IPS-15b (cell line): Measurements from ENCODE around the gene NPC1.
"Not testable (repeated sequence)": the region's sequence is repeated elsewhere in the genome, so short reads cannot be mapped to it uniquely, and the experiment has no call there.

Experiments used
- H3K27me3 ChIP-seq: one replicate; pipeline ENCODE4 v1.6.1; 2013; ENCODE audit warnings: low read length; ENCODE audit not compliant: control insufficient read depth, insufficient read depth
- H3K36me3 ChIP-seq: one replicate; pipeline ENCODE4 v1.6.1; 2013; ENCODE audit warnings: low read length; ENCODE audit not compliant: control insufficient read depth, insufficient read depth
- H3K4me1 ChIP-seq: one replicate; pipeline ENCODE4 v1.6.1; 2013; ENCODE audit warnings: mild to moderate bottlenecking, low read length; ENCODE audit not compliant: control insufficient read depth, insufficient read depth
- H3K4me3 ChIP-seq: one replicate; pipeline ENCODE4 v1.5.1; 2013; ENCODE audit warnings: low read depth, low read length
- H3K9ac ChIP-seq: one replicate; pipeline ENCODE4 v1.6.1; 2013; ENCODE audit warnings: low read depth, mild to moderate bottlenecking, low read length
- H3K9me3 ChIP-seq: one replicate; pipeline ENCODE4 v1.6.1; 2013; ENCODE audit warnings: mild to moderate bottlenecking, low read length; ENCODE audit not compliant: control insufficient read depth, insufficient read depth

Gene NPC1

GRCh38 chr18:23623040-23623439 lies 36.7 kb upstream of the NPC1 start:
- H3K9ac ChIP-seq, result no peak overlapping the region
- H3K27me3 ChIP-seq, result peaks cover 30% of the 10 kb centered on the region
- H3K4me3 ChIP-seq, result no peak overlapping the region
- H3K9me3 ChIP-seq, result no peaks in the 10 kb centered on the region
- no peaks in the 10 kb centered on the region for H3K36me3 ChIP-seq
- no peaks in the 10 kb centered on the region for H3K4me1 ChIP-seq

GRCh38 chr18:23619388-23619881 lies 33.1 kb upstream of the NPC1 start:
- Histone ChIP-seq H3K4me1 (no peaks in the 10 kb centered on the region), H3K4me3 (peak overlapping the region; percentile 70), H3K9me3 (no peaks in the 10 kb centered on the region), H3K27me3 (peaks cover 35% of the 10 kb centered on the region), H3K9ac (peak overlapping the region; percentile 61), H3K36me3 (no peaks in the 10 kb centered on the region)

GRCh38 chr18:23618862-23619387 lies 32.6 kb upstream of the NPC1 start:
- Histone ChIP-seq H3K9ac (peak overlapping the region; percentile 61), H3K27me3 (peaks cover 35% of the 10 kb centered on the region), H3K4me3 (peak overlapping the region; percentile 70)

GRCh38 chr18:23617412-23618014 lies 31.2 kb upstream of the NPC1 start:
- H3K4me3 ChIP-seq, result no peak overlapping the region
- no peaks in the 10 kb centered on the region for H3K9me3 ChIP-seq
- no peaks in the 10 kb centered on the region for H3K4me1 ChIP-seq
- no peak overlapping the region for H3K9ac ChIP-seq
- peaks cover 35% of the 10 kb centered on the region for H3K27me3 ChIP-seq
- H3K36me3 ChIP-seq, result no peaks in the 10 kb centered on the region

More at GRCh38 chr18:23618862-23619387, 32.6 kb upstream of the NPC1 start:
- Histone ChIP-seq H3K36me3 (no peaks in the 10 kb centered on the region), H3K4me1 (no peaks in the 10 kb centered on the region), H3K9me3 (no peaks in the 10 kb centered on the region)

GRCh38 chr18:23616258-23616657 lies 30.0 kb upstream of the NPC1 start:
- Histone ChIP-seq H3K27me3 (peaks cover 26% of the 10 kb centered on the region), H3K4me1 (no peaks in the 10 kb centered on the region)

GRCh38 chr18:23614891-23615290 lies 28.6 kb upstream of the NPC1 start:
- H3K36me3 ChIP-seq, result no peaks in the 10 kb centered on the region
- no peaks in the 10 kb centered on the region for H3K9me3 ChIP-seq
- H3K27me3 ChIP-seq, result peaks cover 13% of the 10 kb centered on the region
- no peaks in the 10 kb centered on the region for H3K4me1 ChIP-seq
- H3K9ac ChIP-seq, result no peak overlapping the region
- H3K4me3 ChIP-seq, result no peak overlapping the region

More at GRCh38 chr18:23616258-23616657, 30.0 kb upstream of the NPC1 start:
- Histone ChIP-seq H3K9ac (no peak overlapping the region), H3K9me3 (no peaks in the 10 kb centered on the region), H3K4me3 (no peak overlapping the region), H3K36me3 (no peaks in the 10 kb centered on the region)

- H3K36me3 ChIP-seq, result no peaks in the 10 kb centered on the region
- no peak overlapping the region for H3K4me3 ChIP-seq
- H3K27me3 ChIP-seq, result peaks cover 8% of the 10 kb centered on the region
- no peaks in the 10 kb centered on the region for H3K9me3 ChIP-seq
- no peaks in the 10 kb centered on the region for H3K4me1 ChIP-seq
- no peak overlapping the region for H3K9ac ChIP-seq
These were observed 28.1 kb upstream of the NPC1 start for GRCh38 chr18:23614413-23614812.

- H3K4me3 ChIP-seq, H3K36me3 ChIP-seq, H3K9ac ChIP-seq, H3K4me1 ChIP-seq, H3K27me3 ChIP-seq, H3K9me3 ChIP-seq: not testable (repeated sequence)
These were observed 26.8 kb upstream of the NPC1 start for GRCh38 chr18:23613091-23613475.

- Histone ChIP-seq H3K27me3 (peaks cover 4% of the 10 kb centered on the region), H3K4me1 (no peaks in the 10 kb centered on the region), H3K9ac (no peak overlapping the region), H3K9me3 (no peaks in the 10 kb centered on the region), H3K4me3 (no peak overlapping the region), H3K36me3 (no peaks in the 10 kb centered on the region)
These were observed 26.3 kb upstream of the NPC1 start for GRCh38 chr18:23612434-23613090.

- Histone ChIP-seq H3K9ac (no peak overlapping the region), H3K4me1 (no peaks in the 10 kb centered on the region), H3K4me3 (no peak overlapping the region), H3K9me3 (no peaks in the 10 kb centered on the region), H3K27me3 (no peaks in the 10 kb centered on the region), H3K36me3 (no peaks in the 10 kb centered on the region)
These were observed 23.2 kb upstream of the NPC1 start for GRCh38 chr18:23609390-23610023.

- Histone ChIP-seq H3K27me3 (no peaks in the 10 kb centered on the region), H3K9me3 (no peaks in the 10 kb centered on the region), H3K4me1 (no peaks in the 10 kb centered on the region), H3K36me3 (no peaks in the 10 kb centered on the region), H3K4me3 (no peak overlapping the region), H3K9ac (no peak overlapping the region)
These were observed 21.9 kb upstream of the NPC1 start for GRCh38 chr18:23608211-23608610.

- no peak overlapping the region for H3K9ac ChIP-seq
- H3K27me3 ChIP-seq, result no peaks in the 10 kb centered on the region
- H3K9me3 ChIP-seq, result no peaks in the 10 kb centered on the region
- H3K36me3 ChIP-seq, result no peaks in the 10 kb centered on the region
- H3K4me3 ChIP-seq, result no peak overlapping the region
- no peaks in the 10 kb centered on the region for H3K4me1 ChIP-seq
These were observed 19.6 kb upstream of the NPC1 start for GRCh38 chr18:23605941-23606340.
